Natural killer cell (primary cell): ENCODE results near the gene FSIP1. TPM values are rescaled to one million over a fixed set of nuclear protein-coding genes. Genes with fewer than 3 reads are reported as not detected.

Source experiments
- ATAC-seq, 3 donors: fragments of 150-1000 bp in 2 of 3; fragments of 200-7000 bp in 1 of 3; cut with Tn5 transposase; 1 replicate in 1 of 3; 2 replicates in 2 of 3; pipeline ENCODE4 v1.10.0; 2021; ENCODE audit warnings: mild to moderate bottlenecking in 2 of 3, moderate library complexity in 2 of 3
- DNase-seq, 2 donors: peaks; one replicate each; pipeline versions ENCODE4 v3.0.0 to v3.0.0-alpha.2; 2013 to 2021; ENCODE audit warnings: mixed read lengths in 1 of 2
- H3K27ac ChIP-seq: one replicate; pipeline ENCODE4 v1.5.1; 2013; ENCODE audit warnings: mild to moderate bottlenecking, low read length
- H3K27me3 ChIP-seq: one replicate; pipeline ENCODE4 v1.6.1; 2013; ENCODE audit warnings: low read length; ENCODE audit not compliant: control insufficient read depth, insufficient read depth
- H3K36me3 ChIP-seq: one replicate; pipeline ENCODE4 v1.6.1; 2013; ENCODE audit warnings: low read length; ENCODE audit not compliant: control insufficient read depth, insufficient read depth
- H3K4me1 ChIP-seq: one replicate; pipeline ENCODE4 v1.6.1; 2013; ENCODE audit warnings: low read length; ENCODE audit not compliant: control insufficient read depth, insufficient read depth
- H3K4me3 ChIP-seq: one replicate; pipeline ENCODE4 v1.5.1; 2013; ENCODE audit warnings: low read length
- H3K9me3 ChIP-seq: one replicate; pipeline ENCODE4 v1.6.1; 2013; ENCODE audit warnings: low read length; ENCODE audit not compliant: control insufficient read depth, insufficient read depth
- H3K27ac Mint-ChIP-seq, 2 donors: one replicate each; pipeline ENCODE4 v1.8.0; 2022; ENCODE audit warnings: mild to moderate bottlenecking in 2 of 2, mixed read lengths in 2 of 2, moderate library complexity in 1 of 2
- H3K27me3 Mint-ChIP-seq, 2 donors: one replicate each; pipeline ENCODE4 v1.8.0; 2022; ENCODE audit warnings: low read depth in 2 of 2, mixed read lengths in 2 of 2
- H3K36me3 Mint-ChIP-seq: one replicate; pipeline ENCODE4 v1.8.0; 2022; ENCODE audit warnings: mixed read lengths
- H3K4me1 Mint-ChIP-seq, 2 donors: one replicate each; pipeline ENCODE4 v1.8.0; 2022; ENCODE audit warnings: mixed read lengths in 2 of 2
- H3K4me3 Mint-ChIP-seq: one replicate; pipeline ENCODE4 v1.8.0; 2022; ENCODE audit warnings: mild to moderate bottlenecking, moderate library complexity, mixed read lengths
- H3K9me3 Mint-ChIP-seq, 2 donors: one replicate each; pipeline ENCODE4 v1.8.0; 2022; ENCODE audit warnings: mixed read lengths in 2 of 2
- WGBS: methylation state at CpG from one replicate; pipeline ENCODE4 v1.1.7; 2013; ENCODE audit warnings: missing lambda C conversion rate; ENCODE audit not compliant: insufficient coverage; 5-methylcytosine and 5-hydroxymethylcytosine counted together
- intact Hi-C: fragments of 100-400 bp; cut with micrococcal nuclease; formaldehyde crosslinking; loops from one replicate; pipeline ENCODE4 v1.14.2; 2022
- total RNA-seq, 4 donors: library from RNA; stranded (reverse); fragments of 120-200 nt in 1 of 4; gene quantifications; one replicate each; pipeline versions ENCODE4 v1.2.3 to v1.2.4, GENCODE V29; 2013 to 2022
- TF ChIP-seq, protein P1 (sequence below): fragments of 200-600 bp; IDR thresholded peaks from one replicate; pipeline ENCODE4 v1.8.0; 2022; ENCODE audit warnings: antibody characterized with exemption

FSIP1 gene
- total RNA-seq, 3 donors from 2014 or later (not counting 1 experiment from before 2014, with no cell fraction given), result 1.1 to 2.3 (median 1.8) TPM

DNA sequence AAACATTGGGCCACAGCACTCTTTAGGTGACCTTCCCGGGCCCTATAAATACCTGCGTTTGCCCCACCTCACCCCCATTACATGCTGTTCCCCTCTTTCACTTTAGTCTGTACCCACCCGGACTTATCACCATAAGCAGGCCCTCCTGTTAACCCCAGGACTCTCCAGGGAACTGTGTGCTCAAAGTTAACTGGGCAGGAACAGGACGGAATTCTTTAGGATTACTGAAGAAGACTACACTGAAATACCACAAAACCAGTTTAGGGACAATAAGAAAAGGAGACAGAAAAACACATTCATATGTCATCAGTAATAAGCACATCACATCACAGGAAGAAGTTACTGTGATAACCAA, 45.5 kb downstream of the FSIP1 start:
- TF ChIP-seq, protein P1, sequence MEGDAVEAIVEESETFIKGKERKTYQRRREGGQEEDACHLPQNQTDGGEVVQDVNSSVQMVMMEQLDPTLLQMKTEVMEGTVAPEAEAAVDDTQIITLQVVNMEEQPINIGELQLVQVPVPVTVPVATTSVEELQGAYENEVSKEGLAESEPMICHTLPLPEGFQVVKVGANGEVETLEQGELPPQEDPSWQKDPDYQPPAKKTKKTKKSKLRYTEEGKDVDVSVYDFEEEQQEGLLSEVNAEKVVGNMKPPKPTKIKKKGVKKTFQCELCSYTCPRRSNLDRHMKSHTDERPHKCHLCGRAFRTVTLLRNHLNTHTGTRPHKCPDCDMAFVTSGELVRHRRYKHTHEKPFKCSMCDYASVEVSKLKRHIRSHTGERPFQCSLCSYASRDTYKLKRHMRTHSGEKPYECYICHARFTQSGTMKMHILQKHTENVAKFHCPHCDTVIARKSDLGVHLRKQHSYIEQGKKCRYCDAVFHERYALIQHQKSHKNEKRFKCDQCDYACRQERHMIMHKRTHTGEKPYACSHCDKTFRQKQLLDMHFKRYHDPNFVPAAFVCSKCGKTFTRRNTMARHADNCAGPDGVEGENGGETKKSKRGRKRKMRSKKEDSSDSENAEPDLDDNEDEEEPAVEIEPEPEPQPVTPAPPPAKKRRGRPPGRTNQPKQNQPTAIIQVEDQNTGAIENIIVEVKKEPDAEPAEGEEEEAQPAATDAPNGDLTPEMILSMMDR, result no peak
- Mint-ChIP-seq H3K36me3 (no peaks in the 10 kb centered on the region), H3K27me3 (peaks cover 0 to 3% of the 10 kb centered on the region in 2 donors), H3K4me1 (no peaks in the 10 kb centered on the region), H3K4me3 (no peak overlapping the region), H3K9me3 (no peaks in the 10 kb centered on the region), H3K27ac (no peak overlapping the region)
- ATAC-seq (no peak), DNase-seq (no peak)
- Histone ChIP-seq H3K36me3 (no peaks in the 10 kb centered on the region), H3K4me1 (no peaks in the 10 kb centered on the region), H3K27ac (no peak overlapping the region), H3K9me3 (no peaks in the 10 kb centered on the region), H3K4me3 (no peak overlapping the region), H3K27me3 (no peaks in the 10 kb centered on the region)
- intact Hi-C loops, result no loop called here
- 96% methylated on average over 4 of the region's 4 CpGs for WGBS

DNA sequence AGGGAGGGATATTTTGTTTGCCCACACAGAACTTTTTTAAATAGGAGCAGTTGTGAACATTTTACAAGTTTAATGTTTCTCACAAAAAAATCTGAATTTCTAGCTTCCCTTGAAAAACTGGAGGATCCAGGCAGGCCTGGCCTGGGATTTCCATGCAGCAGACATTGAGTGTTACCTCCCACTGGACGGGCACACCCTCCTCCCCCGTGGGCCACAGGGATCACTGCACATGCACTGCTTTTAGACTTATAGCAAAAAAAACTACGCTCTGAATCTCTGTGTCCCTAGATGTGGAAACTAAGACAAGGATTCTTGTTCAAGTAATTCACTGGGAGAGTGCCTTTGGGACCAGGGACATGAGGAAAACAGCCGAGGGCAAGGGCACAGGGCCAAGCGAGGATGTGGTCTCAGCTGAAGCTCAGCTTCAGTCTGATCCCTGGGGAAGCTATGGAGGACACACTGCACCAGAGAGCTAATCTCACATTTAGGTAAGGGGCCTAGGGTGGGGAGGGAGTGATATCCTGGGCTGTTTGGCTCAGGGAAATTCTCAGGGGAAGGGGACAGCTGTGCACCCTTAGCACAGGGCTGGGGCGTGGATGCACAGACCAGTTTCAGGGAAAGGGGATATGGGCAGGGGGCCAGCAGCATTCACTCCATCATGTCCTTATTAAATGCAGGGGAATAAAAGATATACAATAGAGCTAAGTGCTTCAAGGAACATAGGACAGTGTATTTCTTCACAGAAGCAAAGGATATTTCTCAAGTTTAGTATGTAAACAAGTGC, 46.0 kb downstream of the FSIP1 start:
- no peaks in the 10 kb centered on the region for H3K27me3 ChIP-seq
- 90% methylated on average over 6 of the region's 6 CpGs for WGBS
- DNase-seq (no peak), ATAC-seq (no peak)
- H3K9me3 ChIP-seq, result no peaks in the 10 kb centered on the region
- no peak overlapping the region for H3K4me3 Mint-ChIP-seq
- no peaks in the 10 kb centered on the region for H3K9me3 Mint-ChIP-seq
- H3K4me1 ChIP-seq, result no peaks in the 10 kb centered on the region
- peaks cover 0 to 3% of the 10 kb centered on the region in 2 donors for H3K27me3 Mint-ChIP-seq
- no peak overlapping the region for H3K27ac ChIP-seq
- no peak overlapping the region for H3K27ac Mint-ChIP-seq
- H3K36me3 Mint-ChIP-seq, result no peaks in the 10 kb centered on the region
- H3K4me3 ChIP-seq, result no peak overlapping the region
- H3K36me3 ChIP-seq, result no peaks in the 10 kb centered on the region
- H3K4me1 Mint-ChIP-seq, result no peaks in the 10 kb centered on the region
- TF ChIP-seq, protein P1, result no peak
- intact Hi-C loops, result no loop called here

DNA sequence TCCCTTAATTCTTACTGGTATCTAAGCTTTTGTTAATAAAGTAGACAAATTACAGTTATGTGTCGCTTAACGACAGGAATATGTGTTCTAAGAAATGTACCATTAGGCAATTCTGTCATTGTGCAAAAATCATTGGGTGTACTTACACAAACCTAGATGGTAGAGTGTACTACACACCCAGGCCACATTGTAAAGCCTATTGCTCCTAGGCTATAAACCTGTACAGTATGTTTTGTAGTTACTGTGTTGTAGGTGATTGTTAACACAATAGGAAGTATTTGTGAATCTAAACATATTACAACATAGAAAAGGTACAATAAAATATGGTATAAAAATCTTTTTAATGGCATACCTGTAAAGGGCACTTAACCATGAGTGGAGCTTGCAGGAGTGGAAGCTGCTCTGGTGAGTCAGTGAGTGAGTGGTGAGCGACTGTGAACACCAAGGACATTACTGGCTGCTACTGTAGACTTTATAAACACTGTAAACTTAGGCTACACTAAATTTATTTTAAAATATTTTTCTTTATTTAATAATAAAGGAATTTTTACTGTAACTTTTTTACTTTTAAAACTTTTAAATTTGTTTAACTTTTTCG, 47.4 kb downstream of the FSIP1 start:
- no peak overlapping the region for H3K4me3 Mint-ChIP-seq
- Histone ChIP-seq H3K27ac (no peak overlapping the region), H3K36me3 (no peaks in the 10 kb centered on the region), H3K9me3 (no peaks in the 10 kb centered on the region), H3K4me1 (no peaks in the 10 kb centered on the region), H3K27me3 (no peaks in the 10 kb centered on the region), H3K4me3 (no peak overlapping the region)
- no peaks in the 10 kb centered on the region for H3K4me1 Mint-ChIP-seq
- intact Hi-C loops, result no loop called here
- no peaks in the 10 kb centered on the region for H3K9me3 Mint-ChIP-seq
- H3K36me3 Mint-ChIP-seq, result no peaks in the 10 kb centered on the region
- 100% methylated on average over 2 of the region's 4 CpGs for WGBS
- no peak overlapping the region for H3K27ac Mint-ChIP-seq
- H3K27me3 Mint-ChIP-seq, result peaks cover 0 to 3% of the 10 kb centered on the region in 2 donors
- DNase-seq, result no peak
- ATAC-seq, result no peak
- TF ChIP-seq, protein P1, result no peak
